WTC11 (cell line): ENCODE measurements around the gene PRR14L.

Source experiments
- CREB1 ChIP-seq: sonication (generic); formaldehyde crosslinking; IDR thresholded peaks from 2 replicates; pipeline ENCODE4 v1.8.0; 2023; ENCODE audit warnings: mild to moderate bottlenecking, missing genetic modification reagents
- NR2C2 ChIP-seq: sonication (generic); formaldehyde crosslinking; IDR thresholded peaks from 2 replicates; pipeline ENCODE4 v1.8.0; 2022; ENCODE audit warnings: mild to moderate bottlenecking, missing genetic modification reagents
- TF ChIP-seq, protein P1 (sequence below): fragments of 200-600 bp; IDR thresholded peaks from 2 replicates; pipeline ENCODE4 v1.8.0; 2022; ENCODE audit warnings: antibody characterized with exemption
- TF ChIP-seq, protein P2 (sequence below): sonication (generic); formaldehyde crosslinking; IDR thresholded peaks from 2 replicates; pipeline ENCODE4 v1.8.1; 2022; ENCODE audit warnings: low read depth, missing genetic modification reagents, borderline replicate concordance
- TF ChIP-seq, protein P3 (sequence below): sonication (generic); formaldehyde crosslinking; IDR thresholded peaks from 2 replicates; pipeline ENCODE4 v1.8.0; 2022; ENCODE audit warnings: mild to moderate bottlenecking, missing genetic modification reagents

DNA sequence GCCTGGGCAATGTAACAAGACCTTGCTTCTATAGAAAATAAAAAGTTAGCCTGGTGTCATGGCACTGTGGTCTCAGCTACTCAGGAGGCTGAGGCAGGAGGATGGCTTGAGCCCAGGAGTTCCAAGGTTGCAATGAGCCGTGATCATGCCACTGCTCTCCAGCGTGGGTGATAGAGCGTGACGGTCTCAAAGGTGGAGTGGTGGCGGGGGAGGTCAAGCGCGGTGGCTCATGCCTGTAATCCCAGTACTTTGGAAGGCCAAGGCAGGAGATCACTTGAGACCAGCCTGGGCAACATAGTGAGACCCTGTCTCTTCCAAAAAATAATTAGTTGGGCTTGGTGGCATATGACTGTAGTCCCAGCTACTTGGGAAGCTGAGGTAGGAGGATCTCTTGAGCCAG, 71.2 kb downstream of the PRR14L start:
- TF ChIP-seq, protein P1, sequence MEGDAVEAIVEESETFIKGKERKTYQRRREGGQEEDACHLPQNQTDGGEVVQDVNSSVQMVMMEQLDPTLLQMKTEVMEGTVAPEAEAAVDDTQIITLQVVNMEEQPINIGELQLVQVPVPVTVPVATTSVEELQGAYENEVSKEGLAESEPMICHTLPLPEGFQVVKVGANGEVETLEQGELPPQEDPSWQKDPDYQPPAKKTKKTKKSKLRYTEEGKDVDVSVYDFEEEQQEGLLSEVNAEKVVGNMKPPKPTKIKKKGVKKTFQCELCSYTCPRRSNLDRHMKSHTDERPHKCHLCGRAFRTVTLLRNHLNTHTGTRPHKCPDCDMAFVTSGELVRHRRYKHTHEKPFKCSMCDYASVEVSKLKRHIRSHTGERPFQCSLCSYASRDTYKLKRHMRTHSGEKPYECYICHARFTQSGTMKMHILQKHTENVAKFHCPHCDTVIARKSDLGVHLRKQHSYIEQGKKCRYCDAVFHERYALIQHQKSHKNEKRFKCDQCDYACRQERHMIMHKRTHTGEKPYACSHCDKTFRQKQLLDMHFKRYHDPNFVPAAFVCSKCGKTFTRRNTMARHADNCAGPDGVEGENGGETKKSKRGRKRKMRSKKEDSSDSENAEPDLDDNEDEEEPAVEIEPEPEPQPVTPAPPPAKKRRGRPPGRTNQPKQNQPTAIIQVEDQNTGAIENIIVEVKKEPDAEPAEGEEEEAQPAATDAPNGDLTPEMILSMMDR = no peak
- TF ChIP-seq CREB1 (CRISPR knock-in tag) = no peak
- TF ChIP-seq, protein P2, sequence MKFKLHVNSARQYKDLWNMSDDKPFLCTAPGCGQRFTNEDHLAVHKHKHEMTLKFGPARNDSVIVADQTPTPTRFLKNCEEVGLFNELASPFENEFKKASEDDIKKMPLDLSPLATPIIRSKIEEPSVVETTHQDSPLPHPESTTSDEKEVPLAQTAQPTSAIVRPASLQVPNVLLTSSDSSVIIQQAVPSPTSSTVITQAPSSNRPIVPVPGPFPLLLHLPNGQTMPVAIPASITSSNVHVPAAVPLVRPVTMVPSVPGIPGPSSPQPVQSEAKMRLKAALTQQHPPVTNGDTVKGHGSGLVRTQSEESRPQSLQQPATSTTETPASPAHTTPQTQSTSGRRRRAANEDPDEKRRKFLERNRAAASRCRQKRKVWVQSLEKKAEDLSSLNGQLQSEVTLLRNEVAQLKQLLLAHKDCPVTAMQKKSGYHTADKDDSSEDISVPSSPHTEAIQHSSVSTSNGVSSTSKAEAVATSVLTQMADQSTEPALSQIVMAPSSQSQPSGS (CRISPR knock-in tag) = no peak
- TF ChIP-seq, protein P3, sequence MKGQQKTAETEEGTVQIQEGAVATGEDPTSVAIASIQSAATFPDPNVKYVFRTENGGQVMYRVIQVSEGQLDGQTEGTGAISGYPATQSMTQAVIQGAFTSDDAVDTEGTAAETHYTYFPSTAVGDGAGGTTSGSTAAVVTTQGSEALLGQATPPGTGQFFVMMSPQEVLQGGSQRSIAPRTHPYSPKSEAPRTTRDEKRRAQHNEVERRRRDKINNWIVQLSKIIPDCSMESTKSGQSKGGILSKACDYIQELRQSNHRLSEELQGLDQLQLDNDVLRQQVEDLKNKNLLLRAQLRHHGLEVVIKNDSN (CRISPR knock-in tag) = no peak
- no peak for TF ChIP-seq NR2C2 (CRISPR knock-in tag)
